Transverse colon (tissue), 4 donors: Measurements from ENCODE around the gene DOCK7.

Experiments used
- CTCF ChIP-seq, 5 experiments: fragments of 200-600 bp in 3 of 5; fragments of 450-650 bp in 2 of 5; sonication (generic) in 3 of 5; IDR thresholded peaks; 1 replicate in 2 of 5; 2 replicates in 3 of 5; pipeline ENCODE4 v1.5.1; 2016 to 2017; ENCODE audit warnings: antibody characterized with exemption in 5 of 5, inconsistent platforms in 3 of 5, mild to moderate bottlenecking in 2 of 5, moderate library complexity in 1 of 5
- EP300 ChIP-seq: sonication (generic); formaldehyde crosslinking; IDR thresholded peaks from one replicate; pipeline ENCODE4 v1.6.1; 2017; ENCODE audit warnings: antibody characterized with exemption, low read depth
- POLR2A ChIP-seq: fragments of 450-650 bp; IDR thresholded peaks from one replicate; pipeline ENCODE4 v1.6.1; 2016; ENCODE audit warnings: antibody characterized with exemption, mild to moderate bottlenecking, moderate library complexity
- POLR2AphosphoS5 ChIP-seq, 3 donors: sonication (generic); formaldehyde crosslinking; IDR thresholded peaks; one replicate each; pipeline ENCODE4 v1.6.1; 2016; ENCODE audit warnings: antibody characterized with exemption in 3 of 3

- TF ChIP-seq POLR2AphosphoS5 (IDR thresholded peaks at IDR 0.05) (no peak), CTCF (IDR thresholded peaks at IDR 0.05) (no peak), EP300 (no peak), POLR2A (no peak)
These were observed 203.2 kb downstream of the DOCK7 start for GRCh38 chr1:62484824-62485468.
